ENCODE data around the gene CELSR3. TPM values are rescaled to one million over a fixed set of nuclear protein-coding genes. Genes with fewer than 3 reads are reported as not detected.

The CELSR3 gene
- total and polyA plus RNA-seq, 9 donors, result 0.23 to 3.4 (median 0.69) TPM

DNA sequence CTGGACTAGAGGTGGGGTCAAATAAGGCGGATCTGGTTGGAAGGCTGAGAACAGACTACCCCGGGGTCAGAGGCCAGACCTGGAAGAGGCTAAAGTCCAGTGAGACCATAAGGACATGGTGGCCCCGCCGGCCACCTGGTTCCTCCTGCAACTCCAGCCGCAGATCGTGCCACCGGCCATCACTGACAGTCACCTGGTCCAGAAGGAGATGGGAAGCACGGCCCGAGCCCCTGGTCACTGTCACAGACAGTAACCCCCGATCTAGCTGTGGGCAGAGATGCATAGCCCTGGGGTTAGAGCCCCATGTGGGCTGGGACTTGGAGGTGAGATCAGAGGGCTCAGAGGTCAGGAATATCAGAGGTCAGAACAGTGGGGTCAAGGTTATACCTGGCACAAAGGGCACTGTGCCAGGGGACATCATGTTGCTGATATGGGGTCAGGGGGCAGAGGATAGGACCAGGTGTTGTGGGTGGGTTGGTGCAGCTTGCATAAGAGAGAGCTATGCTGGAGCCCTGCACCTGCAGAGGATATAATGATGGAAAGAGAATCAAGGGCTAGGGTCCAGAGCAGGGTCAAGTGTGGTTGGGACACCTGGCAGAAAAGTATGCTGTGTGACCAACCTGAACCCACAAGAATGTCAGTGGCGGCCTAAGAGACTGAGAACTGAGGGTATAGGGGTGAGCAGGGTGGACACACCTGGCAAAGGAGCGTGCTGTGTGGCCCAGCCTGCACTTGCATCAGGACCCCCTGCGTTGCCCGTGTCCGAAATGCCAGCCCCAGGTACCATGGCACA lies 9.6 kb downstream of the CELSR3 start:
- Histone ChIP-seq H3K36me3 (no peaks in the 10 kb centered on the region), H3K4me3 (no peak overlapping the region), H3K4me1 (ENCODE audit: insufficient read depth) (peaks cover 6% of the 10 kb centered on the region), H3K27me3 (no peaks in the 10 kb centered on the region), H3K27ac (no peak overlapping the region), H3K9me3 (no peaks in the 10 kb centered on the region)
- TF ChIP-seq, protein P1, sequence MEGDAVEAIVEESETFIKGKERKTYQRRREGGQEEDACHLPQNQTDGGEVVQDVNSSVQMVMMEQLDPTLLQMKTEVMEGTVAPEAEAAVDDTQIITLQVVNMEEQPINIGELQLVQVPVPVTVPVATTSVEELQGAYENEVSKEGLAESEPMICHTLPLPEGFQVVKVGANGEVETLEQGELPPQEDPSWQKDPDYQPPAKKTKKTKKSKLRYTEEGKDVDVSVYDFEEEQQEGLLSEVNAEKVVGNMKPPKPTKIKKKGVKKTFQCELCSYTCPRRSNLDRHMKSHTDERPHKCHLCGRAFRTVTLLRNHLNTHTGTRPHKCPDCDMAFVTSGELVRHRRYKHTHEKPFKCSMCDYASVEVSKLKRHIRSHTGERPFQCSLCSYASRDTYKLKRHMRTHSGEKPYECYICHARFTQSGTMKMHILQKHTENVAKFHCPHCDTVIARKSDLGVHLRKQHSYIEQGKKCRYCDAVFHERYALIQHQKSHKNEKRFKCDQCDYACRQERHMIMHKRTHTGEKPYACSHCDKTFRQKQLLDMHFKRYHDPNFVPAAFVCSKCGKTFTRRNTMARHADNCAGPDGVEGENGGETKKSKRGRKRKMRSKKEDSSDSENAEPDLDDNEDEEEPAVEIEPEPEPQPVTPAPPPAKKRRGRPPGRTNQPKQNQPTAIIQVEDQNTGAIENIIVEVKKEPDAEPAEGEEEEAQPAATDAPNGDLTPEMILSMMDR (IDR thresholded peaks at IDR 0.05), result no peak
- TF ChIP-seq EP300 (IDR thresholded peaks at IDR 0.05) (no peak), POLR2A (IDR thresholded peaks at IDR 0.05) (no peak)
- intact Hi-C loops (cut with DNase I), result no loop called here
- WGBS, 3 donors, result 93 to 96% (median 93%) methylated on average over 15 of the region's 15 CpGs
- DNase-seq, result no peak

DNA sequence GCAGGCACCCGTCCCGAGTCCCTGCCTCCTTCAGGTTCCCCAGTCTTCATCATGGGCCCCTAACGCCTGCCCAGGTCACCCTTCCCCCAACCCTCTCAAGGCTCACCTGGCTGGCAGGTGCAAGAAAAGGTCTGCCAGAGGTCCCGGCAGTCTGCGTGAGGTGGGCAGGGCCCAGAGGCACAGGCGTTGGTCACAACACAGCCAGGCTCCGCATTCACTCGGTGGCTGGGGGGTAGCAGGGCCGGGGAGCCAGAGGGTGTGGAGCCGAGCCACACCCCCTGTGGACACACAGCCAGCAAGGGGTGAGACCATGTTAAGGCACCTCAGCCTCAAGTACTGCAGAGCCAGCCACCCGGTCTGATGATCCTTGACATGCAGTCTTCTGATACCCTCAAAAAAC lies 10.9 kb downstream of the CELSR3 start:
- intact Hi-C loops (cut with DNase I), result no loop called here
- TF ChIP-seq POLR2A (IDR thresholded peaks at IDR 0.05), result no peak
- TF ChIP-seq, protein P1 (IDR thresholded peaks at IDR 0.05), result no peak
- TF ChIP-seq EP300 (IDR thresholded peaks at IDR 0.05), result no peak
- Histone ChIP-seq H3K27me3 (no peaks in the 10 kb centered on the region), H3K36me3 (no peaks in the 10 kb centered on the region), H3K27ac (no peak overlapping the region), H3K4me3 (no peak overlapping the region), H3K4me1 (ENCODE audit: insufficient read depth) (peaks cover 5% of the 10 kb centered on the region), H3K9me3 (no peaks in the 10 kb centered on the region)
- whole genome bisulfite sequencing, 3 donors, result 83 to 92% (median 92%) methylated on average over 10 to 11 of the region's 11 CpGs
- DNase-seq, result no peak

DNA sequence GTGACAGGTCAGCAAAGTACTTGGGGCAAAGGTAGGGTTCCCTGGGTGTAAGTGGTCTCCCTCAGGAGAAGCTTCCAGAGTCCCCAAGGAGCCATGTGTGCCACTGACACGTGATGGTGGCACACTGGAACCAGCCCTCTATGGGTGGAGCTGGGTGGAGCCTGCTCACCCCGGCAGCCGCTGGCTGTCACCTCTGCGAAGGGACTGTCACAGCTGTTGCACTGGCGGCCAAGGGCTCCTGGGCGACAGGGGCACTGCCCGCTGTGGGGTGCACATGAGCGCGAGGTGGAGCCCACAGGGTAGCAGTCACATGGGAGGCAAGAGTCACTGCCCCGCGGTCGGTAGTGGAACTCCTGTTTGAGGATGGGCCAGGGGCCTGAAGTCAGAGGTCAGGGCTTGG lies 12.0 kb downstream of the CELSR3 start:
- H3K27me3 ChIP-seq, result no peaks in the 10 kb centered on the region
- TF ChIP-seq EP300 (IDR thresholded peaks at IDR 0.05) (no peak), POLR2A (IDR thresholded peaks at IDR 0.05) (no peak)
- TF ChIP-seq, protein P1 (IDR thresholded peaks at IDR 0.05), result no peak
- H3K36me3 ChIP-seq, result no peaks in the 10 kb centered on the region
- H3K27ac ChIP-seq, result no peak overlapping the region
- H3K4me1 ChIP-seq (ENCODE audit: insufficient read depth), result peaks cover 2% of the 10 kb centered on the region
- no peak overlapping the region for H3K4me3 ChIP-seq
- no peaks in the 10 kb centered on the region for H3K9me3 ChIP-seq
- no peak for DNase-seq
- 86 to 94% (median 90%) methylated on average over 12 of the region's 12 CpGs for WGBS, 3 donors
- intact Hi-C loops (cut with DNase I), result no loop called here

DNA sequence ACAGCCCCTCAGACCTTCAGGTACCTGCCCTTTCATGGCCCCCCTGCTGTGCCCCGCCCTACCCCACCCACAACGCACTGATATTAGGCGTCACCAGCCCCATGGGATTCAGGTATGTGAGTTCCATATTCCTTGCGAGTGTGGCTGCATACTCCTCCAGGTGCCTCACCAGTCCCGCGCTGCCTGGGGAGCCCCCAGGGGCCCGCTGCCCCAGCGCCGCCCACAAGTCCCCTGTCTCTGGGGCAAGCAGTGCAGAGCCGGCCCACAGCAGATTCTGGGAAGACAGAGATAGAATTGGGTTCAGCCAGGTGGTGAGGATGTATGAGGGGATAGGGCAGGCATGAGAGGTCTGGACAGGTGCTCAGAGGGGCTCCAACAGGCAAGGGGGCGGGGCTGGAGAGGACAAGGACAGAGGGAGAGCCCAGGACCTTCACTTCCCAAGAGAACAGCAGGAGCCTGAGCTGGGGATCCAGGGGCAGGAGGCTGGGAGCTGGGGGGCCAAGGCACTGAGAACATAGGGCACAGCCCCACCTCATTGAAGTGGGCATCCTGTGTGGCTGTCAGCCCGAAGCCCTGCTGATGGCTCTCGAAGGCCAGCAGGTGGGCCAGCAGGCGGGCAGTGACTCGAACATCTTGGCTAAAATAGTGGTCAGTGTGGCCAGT lies 14.4 kb downstream of the CELSR3 start:
- no peak for DNase-seq
- TF ChIP-seq, protein P1 (IDR thresholded peaks at IDR 0.05), result no peak
- no peak for TF ChIP-seq POLR2A (IDR thresholded peaks at IDR 0.05)
- intact Hi-C loops (cut with DNase I), result no loop called here
- no peaks in the 10 kb centered on the region for H3K9me3 ChIP-seq
- no peaks in the 10 kb centered on the region for H3K36me3 ChIP-seq
- 85 to 90% (median 86%) methylated on average over 15 of the region's 15 CpGs for WGBS, 3 donors
- no peak overlapping the region for H3K27ac ChIP-seq
- no peaks in the 10 kb centered on the region for H3K4me1 ChIP-seq (ENCODE audit: insufficient read depth)
- no peaks in the 10 kb centered on the region for H3K27me3 ChIP-seq
- no peak overlapping the region for H3K4me3 ChIP-seq

All from ovary (tissue), 9 donors.